ENCODE measurements around the gene PTPRD. TPM values are rescaled to one million over a fixed set of nuclear protein-coding genes. Genes with fewer than 3 reads are reported as not detected.
A peak's percentile ranks its signal among the peaks of the same experiment; 100 is the strongest.

The PTPRD gene
- total RNA-seq, 1 donor from 2014 or later, result 5.7 TPM

DNA sequence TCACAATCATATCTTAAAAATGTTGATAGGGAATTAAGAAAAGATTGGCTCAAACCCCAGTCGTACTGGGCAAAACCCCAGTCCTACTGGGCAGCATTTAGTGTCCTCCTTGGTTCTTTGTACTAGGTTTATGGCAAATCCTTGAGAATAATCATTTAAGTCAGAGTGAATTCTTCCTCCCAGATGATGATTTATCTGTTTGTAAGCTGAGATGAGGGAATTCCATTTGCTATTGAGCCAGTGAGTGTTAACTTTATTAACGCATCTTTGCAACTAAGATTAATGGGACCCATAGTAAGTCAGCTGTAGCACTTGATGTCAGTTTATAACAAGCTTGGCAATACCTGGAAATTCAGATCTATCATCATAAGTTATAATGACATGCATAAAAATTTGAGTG, 1991.4 kb downstream of the PTPRD start:
- no peak for DNase-seq (ENCODE audit: low spot score)
- Mint-ChIP-seq H3K27me3 (ENCODE audit: low read depth) (no peaks in the 10 kb centered on the region), H3K4me3 (ENCODE audit: unreplicated experiment) (no peak overlapping the region), H3K27ac (ENCODE audit: unreplicated experiment) (no peak overlapping the region), H3K9me3 (ENCODE audit: low read depth) (no peaks in the 10 kb centered on the region), H3K36me3 (ENCODE audit: low read depth) (no peaks in the 10 kb centered on the region), H3K4me1 (ENCODE audit: low read depth) (no peaks in the 10 kb centered on the region)
- TF ChIP-seq, protein P1, sequence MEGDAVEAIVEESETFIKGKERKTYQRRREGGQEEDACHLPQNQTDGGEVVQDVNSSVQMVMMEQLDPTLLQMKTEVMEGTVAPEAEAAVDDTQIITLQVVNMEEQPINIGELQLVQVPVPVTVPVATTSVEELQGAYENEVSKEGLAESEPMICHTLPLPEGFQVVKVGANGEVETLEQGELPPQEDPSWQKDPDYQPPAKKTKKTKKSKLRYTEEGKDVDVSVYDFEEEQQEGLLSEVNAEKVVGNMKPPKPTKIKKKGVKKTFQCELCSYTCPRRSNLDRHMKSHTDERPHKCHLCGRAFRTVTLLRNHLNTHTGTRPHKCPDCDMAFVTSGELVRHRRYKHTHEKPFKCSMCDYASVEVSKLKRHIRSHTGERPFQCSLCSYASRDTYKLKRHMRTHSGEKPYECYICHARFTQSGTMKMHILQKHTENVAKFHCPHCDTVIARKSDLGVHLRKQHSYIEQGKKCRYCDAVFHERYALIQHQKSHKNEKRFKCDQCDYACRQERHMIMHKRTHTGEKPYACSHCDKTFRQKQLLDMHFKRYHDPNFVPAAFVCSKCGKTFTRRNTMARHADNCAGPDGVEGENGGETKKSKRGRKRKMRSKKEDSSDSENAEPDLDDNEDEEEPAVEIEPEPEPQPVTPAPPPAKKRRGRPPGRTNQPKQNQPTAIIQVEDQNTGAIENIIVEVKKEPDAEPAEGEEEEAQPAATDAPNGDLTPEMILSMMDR (IDR thresholded peaks at IDR 0.05), result no peak

DNA sequence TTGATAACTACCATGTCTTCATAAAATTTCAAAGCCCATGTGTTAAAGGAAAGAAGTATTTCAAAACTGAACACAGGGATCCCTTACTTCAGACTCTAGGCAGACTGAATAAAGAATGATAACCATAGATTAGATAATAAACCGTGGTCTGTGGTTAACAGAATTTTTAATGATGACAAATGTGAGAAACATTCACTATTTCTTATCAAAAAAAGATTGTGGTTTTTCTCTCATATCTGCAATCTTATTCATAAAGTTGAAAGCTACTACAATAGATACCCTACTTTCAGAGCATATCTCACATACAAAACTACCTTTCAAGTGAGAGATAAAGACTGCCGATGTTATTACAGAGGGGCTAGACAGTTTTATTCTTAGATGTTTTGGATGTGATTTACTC, 1996.4 kb downstream of the PTPRD start:
- Mint-ChIP-seq H3K9me3 (ENCODE audit: low read depth) (no peaks in the 10 kb centered on the region), H3K4me1 (ENCODE audit: low read depth) (peaks cover 19% of the 10 kb centered on the region), H3K27me3 (ENCODE audit: low read depth) (no peaks in the 10 kb centered on the region), H3K36me3 (ENCODE audit: low read depth) (no peaks in the 10 kb centered on the region), H3K27ac (ENCODE audit: unreplicated experiment) (no peak overlapping the region), H3K4me3 (ENCODE audit: unreplicated experiment) (no peak overlapping the region)
- DNase-seq (ENCODE audit: low spot score), result no peak
- TF ChIP-seq, protein P1 (IDR thresholded peaks at IDR 0.05), result no peak

DNA sequence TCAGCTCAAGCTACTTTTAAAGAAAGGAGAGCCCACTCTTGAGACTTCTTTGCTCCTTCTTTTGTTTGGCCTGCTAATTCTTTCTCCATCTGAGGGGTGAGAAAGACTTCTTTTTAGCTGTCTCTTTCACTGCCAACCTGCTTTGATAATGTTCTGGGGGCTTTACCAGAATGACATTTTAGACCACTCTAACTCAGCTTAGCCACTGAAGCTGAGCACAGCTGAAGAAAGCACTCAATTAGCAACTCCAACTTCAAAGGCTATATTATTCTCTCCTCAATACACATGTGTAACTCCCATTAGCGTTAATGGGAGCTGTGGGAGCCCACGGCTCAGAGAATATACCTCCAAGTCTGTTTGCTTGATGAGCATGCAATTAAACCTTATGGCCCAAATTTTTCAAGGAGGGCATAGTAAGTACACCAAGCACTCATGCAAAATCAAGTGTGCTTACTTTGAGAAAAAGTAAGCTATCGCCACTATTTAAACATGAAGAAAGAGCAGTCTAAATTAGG, 1997.8 kb downstream of the PTPRD start:
- H3K27me3 Mint-ChIP-seq (ENCODE audit: low read depth), result no peaks in the 10 kb centered on the region
- H3K4me3 Mint-ChIP-seq (ENCODE audit: unreplicated experiment), result no peak overlapping the region
- TF ChIP-seq, protein P1 (IDR thresholded peaks at IDR 0.05), result no peak
- no peak overlapping the region for H3K27ac Mint-ChIP-seq (ENCODE audit: unreplicated experiment)
- H3K4me1 Mint-ChIP-seq (ENCODE audit: low read depth), result peaks cover 19% of the 10 kb centered on the region
- no peaks in the 10 kb centered on the region for H3K9me3 Mint-ChIP-seq (ENCODE audit: low read depth)
- DNase-seq (ENCODE audit: low spot score), result no peak
- no peaks in the 10 kb centered on the region for H3K36me3 Mint-ChIP-seq (ENCODE audit: low read depth)

DNA sequence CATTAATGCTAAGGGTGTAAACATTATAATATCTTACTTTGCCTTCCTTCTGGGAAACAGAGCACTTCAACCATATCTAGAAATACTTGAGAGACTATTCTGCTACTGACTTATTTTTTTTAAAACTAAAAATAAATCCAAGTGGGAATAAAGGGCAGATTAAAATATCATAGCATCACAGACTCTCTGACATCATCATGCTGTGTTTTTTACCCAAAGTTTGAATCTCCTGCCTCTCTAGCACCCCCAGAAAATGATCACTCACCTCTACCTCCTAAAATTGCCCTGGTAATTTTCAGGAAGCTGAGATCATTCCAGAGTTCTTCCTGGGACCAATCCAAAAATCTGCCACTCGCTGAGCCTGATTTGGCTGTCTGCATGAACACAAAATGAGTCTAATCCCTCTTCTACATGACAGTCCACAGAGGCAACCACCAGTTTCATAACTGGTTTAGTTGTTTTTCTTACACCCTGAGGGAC, 1999.4 kb downstream of the PTPRD start:
- no peaks in the 10 kb centered on the region for H3K27me3 Mint-ChIP-seq (ENCODE audit: low read depth)
- peaks cover 19% of the 10 kb centered on the region for H3K4me1 Mint-ChIP-seq (ENCODE audit: low read depth)
- TF ChIP-seq, protein P1 (IDR thresholded peaks at IDR 0.05), result no peak
- H3K36me3 Mint-ChIP-seq (ENCODE audit: low read depth), result no peaks in the 10 kb centered on the region
- peak overlapping the region; percentile 75 for H3K27ac Mint-ChIP-seq (ENCODE audit: unreplicated experiment)
- DNase-seq (ENCODE audit: low spot score), result no peak
- H3K9me3 Mint-ChIP-seq (ENCODE audit: low read depth), result no peaks in the 10 kb centered on the region
- H3K4me3 Mint-ChIP-seq (ENCODE audit: unreplicated experiment), result no peak overlapping the region

DNA sequence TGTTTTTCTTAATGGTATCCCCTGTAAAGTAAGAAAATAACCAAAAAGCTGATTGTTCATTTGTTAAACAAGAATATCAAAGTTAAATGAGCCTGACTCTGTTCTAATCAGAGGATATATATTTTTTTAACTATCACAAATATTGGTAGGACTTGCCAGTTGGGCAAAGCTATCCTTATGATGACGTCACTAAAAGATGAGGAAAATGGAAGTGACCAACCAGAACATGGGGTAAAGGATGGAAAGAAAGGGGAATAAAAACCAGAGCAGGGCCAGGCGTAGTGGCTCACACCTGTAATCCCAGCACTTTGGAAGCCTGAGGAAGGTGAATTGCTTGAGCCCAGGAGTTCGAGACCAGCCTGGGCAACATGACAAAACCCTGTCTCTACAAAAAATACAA, 2001.6 kb downstream of the PTPRD start:
- H3K36me3 Mint-ChIP-seq (ENCODE audit: low read depth), result no peaks in the 10 kb centered on the region
- no peak for DNase-seq (ENCODE audit: low spot score)
- no peak overlapping the region for H3K4me3 Mint-ChIP-seq (ENCODE audit: unreplicated experiment)
- TF ChIP-seq, protein P1 (IDR thresholded peaks at IDR 0.05), result no peak
- no peaks in the 10 kb centered on the region for H3K27me3 Mint-ChIP-seq (ENCODE audit: low read depth)
- H3K9me3 Mint-ChIP-seq (ENCODE audit: low read depth), result no peaks in the 10 kb centered on the region
- no peak overlapping the region for H3K27ac Mint-ChIP-seq (ENCODE audit: unreplicated experiment)
- H3K4me1 Mint-ChIP-seq (ENCODE audit: low read depth), result peaks cover 19% of the 10 kb centered on the region

All from chondrocyte (in vitro differentiated cells).